Loucy (cell line): Measurements from ENCODE around the gene SRD5A1.

Source experiments
- CTCF ChIP-seq: fragments of 200-600 bp; sonication (generic); conservative IDR thresholded peaks from 2 replicates; pipeline ENCODE4 v1.5.1; 2014; ENCODE audit warnings: mild to moderate bottlenecking, antibody characterized with exemption, low read length
- EZH2phosphoT487 ChIP-seq: fragments of 200-600 bp; IDR thresholded peaks from 2 replicates; pipeline ENCODE4 v1.6.1; 2018; ENCODE audit warnings: antibody characterized with exemption, mild to moderate bottlenecking, moderate library complexity, borderline replicate concordance

GRCh38 chr5:6585168-6585567 lies 48.1 kb upstream of the SRD5A1 start:
- no peak for TF ChIP-seq CTCF
- TF ChIP-seq EZH2phosphoT487 = no peak
